A673 (cell line): ENCODE results near the gene FOXD4L1.
"Not testable (repeated sequence)": the region's sequence is repeated elsewhere in the genome, so short reads cannot be mapped to it uniquely, and the experiment has no call there.

Source experiments
- CTCF ChIP-seq: fragments of 300-800, 200-600 bp; sonication (generic); conservative IDR thresholded peaks from 2 replicates; pipeline ENCODE4 v1.5.1; 2017; ENCODE audit warnings: low read depth, mild to moderate bottlenecking, antibody characterized with exemption, low read length, moderate library complexity, mixed read lengths
- EZH2 ChIP-seq: fragments of 200-600 bp; sonication (generic); IDR thresholded peaks from 2 replicates; pipeline ENCODE4 v1.6.1; 2017; ENCODE audit warnings: borderline replicate concordance, low read depth, mild to moderate bottlenecking, mixed read lengths, antibody characterized with exemption, low read length; ENCODE audit not compliant: poor library complexity, severe bottlenecking

GRCh38 chr2:113503094-113504042 lies 4.9 kb downstream of the FOXD4L1 start:
- TF ChIP-seq CTCF, EZH2: not testable (repeated sequence)
